Activated B cell treated with CpG ODN at 0.5 μM for 24 hours (primary cell): ENCODE measurements around the gene TBC1D17. TPM values are rescaled to one million over a fixed set of nuclear protein-coding genes. Genes with fewer than 3 reads are reported as not detected.

Experiments used
- ATAC-seq: fragments of 200-7000 bp; cut with Tn5 transposase; one replicate; pipeline ENCODE4 v1.10.0; 2021; ENCODE audit warnings: low read depth, mild to moderate bottlenecking, moderate library complexity
- CTCF ChIA-PET: fragments of 350-600 bp; sonication (Branson Sonifier 250); formaldehyde crosslinking; loops from one replicate; lab custom pipeline; 2021; ENCODE audit warnings: antibody characterized with exemption; lab: Charles Lee
- POLR2A ChIA-PET: fragments of 350-600 bp; sonication (Branson Sonifier 250); formaldehyde crosslinking; loops from one replicate; lab custom pipeline; 2021; ENCODE audit warnings: antibody characterized with exemption; lab: Charles Lee
- DNase-seq: peaks from one replicate; pipeline ENCODE4 v3.0.0; 2022
- H3K27ac Mint-ChIP-seq: one replicate; pipeline ENCODE4 v1.8.0; 2020; ENCODE audit warnings: mixed read lengths
- H3K27me3 Mint-ChIP-seq: one replicate; pipeline ENCODE4 v1.8.0; 2021; ENCODE audit warnings: mixed read lengths
- H3K36me3 Mint-ChIP-seq: one replicate; pipeline ENCODE4 v1.8.0; 2021; ENCODE audit warnings: low read depth, mixed read lengths
- H3K4me1 Mint-ChIP-seq: one replicate; pipeline ENCODE4 v1.8.0; 2021; ENCODE audit warnings: mixed read lengths
- H3K4me3 Mint-ChIP-seq: one replicate; pipeline ENCODE4 v1.8.0; 2020; ENCODE audit warnings: mild to moderate bottlenecking, mixed read lengths
- H3K9me3 Mint-ChIP-seq: one replicate; pipeline ENCODE4 v1.8.0; 2020; ENCODE audit warnings: mixed read lengths
- CTCF ChIP-seq: fragments of 200-600 bp; IDR thresholded peaks from one replicate; pipeline ENCODE4 v1.8.0; 2022; ENCODE audit warnings: antibody characterized with exemption, mild to moderate bottlenecking
- intact Hi-C: fragments of 100-400 bp; cut with micrococcal nuclease; formaldehyde crosslinking; loops from one replicate; pipeline ENCODE4 v1.15.1; 2024
- total RNA-seq: library from RNA; stranded (reverse); gene quantifications from 2 replicates; pipeline ENCODE4 v1.2.3, GENCODE V29; 2022

Gene TBC1D17
- total RNA-seq, 1 donor from 2014 or later: 57.0 TPM

- POLR2A ChIA-PET: interaction anchor here (0.7 to 2.9 kb wide), 11 partner anchors 20 to 656 kb away, joined by 3 to 20 read pairs (median 5); partner anchors contain the start of genes AKT1S1, FUZ, PNKP and RRAS
- Mint-ChIP-seq H3K27ac (peak overlapping the region; percentile 15), H3K36me3 (peaks cover 3% of the 10 kb centered on the region), H3K4me3 (peak overlapping the region; percentile 32), H3K4me1 (peaks cover 68% of the 10 kb centered on the region), H3K9me3 (peaks cover 2% of the 10 kb centered on the region), H3K27me3 (no peaks in the 10 kb centered on the region)
- no peak for TF ChIP-seq CTCF
- CTCF ChIA-PET: no interaction called here
- ATAC-seq (no peak), DNase-seq (no peak)
- intact Hi-C loops: no loop called here
Observed at GRCh38 chr19:49847731-49848696, 29.5 kb upstream of the TBC1D17 start.

DNA sequence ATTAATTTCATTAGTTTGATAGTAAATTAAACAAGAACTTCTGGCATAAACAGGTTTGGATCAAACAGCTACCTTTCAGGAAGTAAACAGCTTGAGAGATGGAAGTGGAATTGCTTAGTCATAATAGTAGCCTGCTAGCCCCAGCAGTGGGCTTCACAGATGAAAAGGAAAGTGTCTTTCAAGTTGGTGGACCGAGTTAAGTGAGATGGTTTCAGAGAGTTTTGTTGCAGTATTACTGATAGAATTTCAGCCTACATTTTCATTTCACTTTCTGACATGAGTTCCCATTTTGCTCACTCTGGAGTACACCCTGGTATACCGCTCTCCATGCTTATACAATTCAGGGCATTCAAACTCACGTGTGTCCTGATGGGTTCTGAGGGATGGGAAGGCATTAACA lies 28.6 kb upstream of the TBC1D17 start:
- DNase-seq (no peak), ATAC-seq (no peak)
- intact Hi-C loops: no loop called here
- no peak for TF ChIP-seq CTCF
- Mint-ChIP-seq H3K9me3 (peaks cover 2% of the 10 kb centered on the region), H3K4me3 (peak overlapping the region; percentile 53), H3K36me3 (peaks cover 3% of the 10 kb centered on the region), H3K27ac (no peak overlapping the region), H3K4me1 (peaks cover 67% of the 10 kb centered on the region), H3K27me3 (no peaks in the 10 kb centered on the region)
- ChIA-PET CTCF (no interaction called here), POLR2A (interaction anchor here (0.5 to 2.9 kb wide), 5 partner anchors 19 to 99 kb away, joined by 3 to 20 read pairs (median 5); partner anchors contain the start of genes AKT1S1, NUP62, PNKP and TBC1D17)

GRCh38 chr19:49849433-49850220 lies 27.9 kb upstream of the TBC1D17 start:
- DNase-seq: no peak
- CTCF ChIA-PET: no interaction called here
- H3K4me1 Mint-ChIP-seq: peaks cover 62% of the 10 kb centered on the region

DNA sequence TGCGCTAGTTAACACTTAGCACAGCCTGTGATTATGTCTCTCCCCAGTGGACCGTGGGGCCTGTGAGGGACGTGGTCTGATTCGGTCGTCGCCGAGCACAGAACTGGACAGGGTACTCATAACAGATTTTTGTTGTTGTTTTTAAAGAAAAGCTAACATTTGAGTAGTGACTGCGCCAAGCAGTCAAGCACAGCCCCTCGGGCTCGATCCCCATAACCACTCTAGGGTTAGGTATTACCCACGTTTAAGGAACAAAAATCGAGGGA lies 27.3 kb upstream of the TBC1D17 start:
- H3K4me1 Mint-ChIP-seq: peaks cover 56% of the 10 kb centered on the region
- CTCF ChIA-PET: interaction anchor here (1.1 kb wide), 2 partner anchors 32 to 40 kb away, joined by 3 to 4 read pairs; partner anchors contain the start of gene MED25
- peaks cover 3% of the 10 kb centered on the region for H3K36me3 Mint-ChIP-seq
- DNase-seq: no peak
- ATAC-seq: no peak
- POLR2A ChIA-PET: interaction anchor here (0.7 to 2.9 kb wide), 20 partner anchors 9 to 832 kb away, joined by 3 to 62 read pairs (median 6); partner anchors contain the start of genes AKT1S1, AP2A1, ATF5 and FUZ
- TF ChIP-seq CTCF: no peak
- H3K27me3 Mint-ChIP-seq: no peaks in the 10 kb centered on the region
- peak overlapping the region; percentile 95 for H3K27ac Mint-ChIP-seq
- peak overlapping the region; percentile 92 for H3K4me3 Mint-ChIP-seq
- intact Hi-C loops: loop anchor here (1.0 kb wide), 5 partner anchors 17 to 84 kb away; partner anchors contain the start of genes FUZ, MED25 and PNKP
- H3K9me3 Mint-ChIP-seq: peaks cover 2% of the 10 kb centered on the region

More at GRCh38 chr19:49849433-49850220, 27.9 kb upstream of the TBC1D17 start:
- intact Hi-C loops: loop anchor here (1.0 kb wide), 5 partner anchors 18 to 83 kb away; partner anchors contain the start of genes FUZ, MED25 and PNKP
- no peak for TF ChIP-seq CTCF
- Mint-ChIP-seq H3K9me3 (peaks cover 2% of the 10 kb centered on the region), H3K27me3 (no peaks in the 10 kb centered on the region), H3K4me3 (peak overlapping the region; percentile 92), H3K27ac (peak overlapping the region; percentile 95), H3K36me3 (peaks cover 3% of the 10 kb centered on the region)
- POLR2A ChIA-PET: interaction anchor here (0.5 to 2.9 kb wide), 15 partner anchors 14 to 98 kb away, joined by 3 to 62 read pairs (median 10); partner anchors contain the start of genes AKT1S1, AP2A1, ATF5 and FUZ
- ATAC-seq: no peak
